Measurements from ENCODE around the gene GIT2.
"Not testable (repeated sequence)": the region's sequence is repeated elsewhere in the genome, so short reads cannot be mapped to it uniquely, and the experiment has no call there.

The GIT2 gene

GRCh38 chr12:109892165-109892715 lies 103.9 kb downstream of the GIT2 start:
- no peak for DNase-seq (ENCODE audit: low read depth in 2 of 2)

GRCh38 chr12:109891731-109892130 lies 104.4 kb downstream of the GIT2 start:
- DNase-seq (ENCODE audit: low read depth in 2 of 2): not testable (repeated sequence)

GRCh38 chr12:109890620-109891170 lies 105.5 kb downstream of the GIT2 start:
- no peak for DNase-seq (ENCODE audit: low read depth in 2 of 2)

- DNase-seq (ENCODE audit: low read depth in 2 of 2): no peak
These were observed 107.8 kb downstream of the GIT2 start for GRCh38 chr12:109888179-109889020.

- DNase-seq (ENCODE audit: low read depth in 2 of 2): no peak
These were observed 110.6 kb downstream of the GIT2 start for GRCh38 chr12:109885616-109886015.

- DNase-seq (ENCODE audit: low read depth in 2 of 2): no peak
These were observed 112.7 kb downstream of the GIT2 start for GRCh38 chr12:109883461-109883860.

GRCh38 chr12:109881752-109882151 lies 114.4 kb downstream of the GIT2 start:
- DNase-seq (ENCODE audit: low read depth in 2 of 2): no peak

- no peak for DNase-seq (ENCODE audit: low read depth in 2 of 2)
These were observed 115.2 kb downstream of the GIT2 start for GRCh38 chr12:109880938-109881337.

- DNase-seq (ENCODE audit: low read depth in 2 of 2): peak; percentile 82 to 85
These were observed 115.9 kb downstream of the GIT2 start, which contains the start of gene GLTP for GRCh38 chr12:109880043-109880931. Gene GLTP (minus strand): TSS chr12:109880541. CDS start chr12:109880374, 167 bp downstream.

Measured in stimulated activated CD4-positive, alpha-beta T cell treated with anti-CD3 and anti-CD28 coated beads, Interleukin-4, amount 100 ng/mL, for 48 hours (primary cell).